Spleen (tissue), 11 donors: ENCODE data around the gene THOC5. TPM values are rescaled to one million over a fixed set of nuclear protein-coding genes. Genes with fewer than 3 reads are reported as not detected.

Source experiments
- DNase-seq: peaks from one replicate; pipeline ENCODE4 v3.0.0-alpha.2; 2020
- H3K27ac ChIP-seq, 8 donors: fragments of 200-600 bp; sonication (generic) in 7 of 8; 1 replicate in 4 of 8; 2 replicates in 4 of 8; pipeline versions ENCODE4 v1.5.0 to v1.8.0; 2016 to 2021; ENCODE audit warnings: inconsistent platforms in 4 of 8, mild to moderate bottlenecking in 4 of 8, moderate library complexity in 1 of 8
- H3K27me3 ChIP-seq, 7 donors: fragments of 200-600 bp; sonication (generic) in 6 of 7; replicated peaks in 1 of 7; 1 replicate in 4 of 7; 2 replicates in 3 of 7; pipeline versions ENCODE4 v1.5.0 to v1.8.0; 2016 to 2021; ENCODE audit warnings: inconsistent platforms in 3 of 7, mild to moderate bottlenecking in 1 of 7
- H3K36me3 ChIP-seq, 6 donors: fragments of 200-600 bp; sonication (generic) in 5 of 6; 1 replicate in 4 of 6; 2 replicates in 2 of 6; pipeline versions ENCODE4 v1.5.0 to v1.8.0; 2016 to 2021; ENCODE audit warnings: inconsistent platforms in 2 of 6
- H3K4me1 ChIP-seq, 6 donors: fragments of 200-600 bp; sonication (generic) in 5 of 6; 1 replicate in 3 of 6; 2 replicates in 3 of 6; pipeline versions ENCODE4 v1.5.0 to v1.8.0; 2016 to 2021; ENCODE audit warnings: inconsistent platforms in 3 of 6
- H3K4me3 ChIP-seq, 8 donors: fragments of 200-600 bp; sonication (generic) in 7 of 8; 1 replicate in 4 of 8; 2 replicates in 4 of 8; pipeline versions ENCODE4 v1.5.0 to v1.8.0; 2016 to 2021; ENCODE audit warnings: inconsistent platforms in 4 of 8, mild to moderate bottlenecking in 4 of 8, moderate library complexity in 2 of 8
- H3K9me3 ChIP-seq, 8 donors: fragments of 200-600 bp; sonication (generic) in 7 of 8; 1 replicate in 4 of 8; 2 replicates in 4 of 8; pipeline versions ENCODE4 v1.5.0 to v1.8.0; 2016 to 2021; ENCODE audit warnings: inconsistent platforms in 4 of 8
- CTCF ChIP-seq, 11 experiments: fragments of 200-600 bp in 7 of 11; fragments of 450-650 bp in 4 of 11; sonication (generic) in 4 of 11; IDR thresholded peaks in 8 of 11; conservative IDR thresholded peaks in 3 of 11; 1 replicate in 7 of 11; 2 replicates in 4 of 11; pipeline versions ENCODE4 v1.4.0 to v1.8.0; 2016 to 2021; ENCODE audit warnings: antibody characterized with exemption in 11 of 11, inconsistent platforms in 4 of 11, mild to moderate bottlenecking in 1 of 11
- POLR2A ChIP-seq, 3 donors: fragments of 450-650 bp; IDR thresholded peaks; one replicate each; pipeline ENCODE4 v1.5.1; 2017; ENCODE audit warnings: antibody characterized with exemption in 3 of 3, mild to moderate bottlenecking in 1 of 3
- POLR2AphosphoS5 ChIP-seq, 3 donors: sonication (generic); formaldehyde crosslinking; IDR thresholded peaks; one replicate each; pipeline ENCODE4 v1.5.1; 2017; ENCODE audit warnings: antibody characterized with exemption in 3 of 3
- WGBS, 5 donors: extraction: QIAGEN DNeasy Blood & Tissue Kit in 3 of 5; methylation state at CpG; one replicate each; pipeline versions ENCODE4 v1.1.5 to v1.1.7; 2013 to 2018; 5-methylcytosine and 5-hydroxymethylcytosine counted together
- intact Hi-C: fragments of 100-400 bp; cut with DNase I; formaldehyde crosslinking; loops from one replicate; pipeline ENCODE4 v1.15.0; 2023; ENCODE audit warnings: low total_unique reads
- polyA plus RNA-seq, 3 donors: library from polyadenylated mRNA; stranded (reverse); fragments of 200-250 nt; gene quantifications; one replicate each; pipeline ENCODE4 v1.2.1, GENCODE V29; 2013
- total RNA-seq, 7 donors: library from RNA; depleted of rRNA in 3 of 7; stranded (reverse); fragments of >200 nt in 3 of 7; fragmentation: NEBNext Ultra II Directional in 4 of 7; extraction: Animal tissue kit (Norgen Biotek cat#: 25700) in 4 of 7; gene quantifications; one replicate each; pipeline versions ENCODE4 v1.1.0 to v1.2.1, GENCODE V29; 2016 to 2021
- donor health status: healthy with polysubstance abuse.
- donor health status: DM: no; HTN: no; CAD: no; lungs with moderate emphysema.
- donor health status: DM: no; HTN: no; CAD: no.
- donor health status: Bipolar disorder and iron deficiency.
- donor health status: healthy.
- donor health status: DM: no; HTN: no; CAD: no.
- donor health status: DM: yes; HTN: yes; CAD: no.

THOC5 gene
- total and polyA plus RNA-seq, 10 donors, result 14.4 to 55.5 (median 35.4) TPM

GRCh38 chr22:29479417-29480261 is 73.9 kb downstream of the THOC5 start, which contains the start of gene NEFH:
NEFH (plus strand) TSS chr22:29480218; CDS start chr22:29480263, 45 bp downstream.
- H3K27me3 ChIP-seq, result peaks cover 0 to 62% (median 40%) of the 10 kb centered on the region in 7 donors
- H3K27ac ChIP-seq, result no peak within 1 kb of the TSS
- H3K4me1 ChIP-seq, result peaks cover 2 to 59% (median 45%) of the 10 kb centered on the region in 6 donors
- peak within 1 kb of the TSS in 7 of 8 donors; percentile 6 to 60 (median 33) for H3K4me3 ChIP-seq
- H3K9me3 ChIP-seq, result peaks cover 0 to 9% (median 0%) of the 10 kb centered on the region in 8 donors
- 10 to 16% (median 12%) methylated on average over 28 to 48 of the region's 48 CpGs for WGBS, 5 donors
- TF ChIP-seq CTCF (IDR thresholded peaks at IDR 0.05 in 8 of 11, conservative IDR thresholded peaks at IDR 0.05 in 3 of 11), result no peak
- TF ChIP-seq POLR2A (IDR thresholded peaks at IDR 0.05), result no peak
- TF ChIP-seq POLR2AphosphoS5 (IDR thresholded peaks at IDR 0.05), result no peak
- no peaks in the 10 kb centered on the region for H3K36me3 ChIP-seq
- intact Hi-C loops, result no loop called here
- DNase-seq, result no peak

GRCh38 chr22:29478326-29479276 is 75.0 kb downstream of the THOC5 start:
- Histone ChIP-seq H3K36me3 (no peaks in the 10 kb centered on the region), H3K27ac (no peak overlapping the region), H3K4me3 (peak overlapping the region in 1 of 8 donors; percentile 6), H3K4me1 (peaks cover 2 to 59% (median 45%) of the 10 kb centered on the region in 6 donors), H3K27me3 (peaks cover 0 to 62% (median 40%) of the 10 kb centered on the region in 7 donors), H3K9me3 (peaks cover 0 to 9% (median 0%) of the 10 kb centered on the region in 8 donors)
- DNase-seq, result no peak
- intact Hi-C loops, result no loop called here
- TF ChIP-seq POLR2A (IDR thresholded peaks at IDR 0.05) (no peak), CTCF (IDR thresholded peaks at IDR 0.05 in 8 of 11, conservative IDR thresholded peaks at IDR 0.05 in 3 of 11) (no peak), POLR2AphosphoS5 (IDR thresholded peaks at IDR 0.05) (no peak)
- WGBS, 5 donors, result 12 to 18% (median 13%) methylated on average over 20 to 21 of the region's 21 CpGs

- peaks cover 0 to 9% (median 0%) of the 10 kb centered on the region in 8 donors for H3K9me3 ChIP-seq
- no peak for TF ChIP-seq POLR2AphosphoS5 (IDR thresholded peaks at IDR 0.05)
- TF ChIP-seq POLR2A (IDR thresholded peaks at IDR 0.05), result no peak
- no peak for TF ChIP-seq CTCF (IDR thresholded peaks at IDR 0.05 in 8 of 11, conservative IDR thresholded peaks at IDR 0.05 in 3 of 11)
- no peak overlapping the region for H3K27ac ChIP-seq
- H3K4me3 ChIP-seq, result no peak overlapping the region
- H3K27me3 ChIP-seq, result peaks cover 0 to 58% (median 40%) of the 10 kb centered on the region in 7 donors
- H3K36me3 ChIP-seq, result no peaks in the 10 kb centered on the region
- no peak for DNase-seq
- H3K4me1 ChIP-seq, result peaks cover 2 to 59% (median 45%) of the 10 kb centered on the region in 6 donors
- WGBS, 5 donors, result 16 to 28% (median 18%) methylated on average over 4 of the region's 4 CpGs
- intact Hi-C loops, result no loop called here
These were observed 75.7 kb downstream of the THOC5 start for GRCh38 chr22:29477723-29478318.
